OCI-M2 (cell line): ENCODE results near the gene NR5A2.
"Not testable (repeated sequence)": the region's sequence is repeated elsewhere in the genome, so short reads cannot be mapped to it uniquely, and the experiment has no call there.

ENCODE experiments used
- DNase-seq: peaks from one replicate; lab custom pipeline; 2025; ENCODE audit not compliant: unreplicated experiment; lab: John Stamatoyannopoulos, UW

NR5A2 gene

GRCh38 chr1:200157715-200158114 lies 130.2 kb downstream of the NR5A2 start:
- DNase-seq, result no peak

- no peak for DNase-seq
Observed at GRCh38 chr1:200161801-200162200, 134.3 kb downstream of the NR5A2 start.

- DNase-seq, result no peak
Observed at GRCh38 chr1:200162258-200162657, 134.7 kb downstream of the NR5A2 start.

DNA sequence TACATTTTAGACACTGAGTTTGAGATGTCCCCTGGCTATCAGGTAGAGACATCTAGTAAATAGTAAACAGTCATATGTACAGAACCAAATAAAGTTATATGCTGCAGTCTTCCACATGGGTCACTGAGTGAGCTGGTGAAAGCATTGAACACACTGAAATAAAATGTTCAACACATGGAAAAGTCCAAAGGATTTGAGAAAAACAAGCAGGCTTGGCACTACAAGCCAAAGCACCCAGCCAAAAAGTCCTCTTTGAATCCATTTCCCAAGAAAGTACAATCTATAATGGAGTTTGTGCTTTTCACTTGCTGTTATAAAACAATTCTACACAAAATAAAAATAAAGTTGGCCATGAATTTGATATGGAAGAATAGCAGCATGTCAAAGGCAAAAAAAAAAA lies 135.4 kb downstream of the NR5A2 start:
- no peak for DNase-seq

GRCh38 chr1:200163911-200164310 lies 136.4 kb downstream of the NR5A2 start:
- DNase-seq, result no peak

DNA sequence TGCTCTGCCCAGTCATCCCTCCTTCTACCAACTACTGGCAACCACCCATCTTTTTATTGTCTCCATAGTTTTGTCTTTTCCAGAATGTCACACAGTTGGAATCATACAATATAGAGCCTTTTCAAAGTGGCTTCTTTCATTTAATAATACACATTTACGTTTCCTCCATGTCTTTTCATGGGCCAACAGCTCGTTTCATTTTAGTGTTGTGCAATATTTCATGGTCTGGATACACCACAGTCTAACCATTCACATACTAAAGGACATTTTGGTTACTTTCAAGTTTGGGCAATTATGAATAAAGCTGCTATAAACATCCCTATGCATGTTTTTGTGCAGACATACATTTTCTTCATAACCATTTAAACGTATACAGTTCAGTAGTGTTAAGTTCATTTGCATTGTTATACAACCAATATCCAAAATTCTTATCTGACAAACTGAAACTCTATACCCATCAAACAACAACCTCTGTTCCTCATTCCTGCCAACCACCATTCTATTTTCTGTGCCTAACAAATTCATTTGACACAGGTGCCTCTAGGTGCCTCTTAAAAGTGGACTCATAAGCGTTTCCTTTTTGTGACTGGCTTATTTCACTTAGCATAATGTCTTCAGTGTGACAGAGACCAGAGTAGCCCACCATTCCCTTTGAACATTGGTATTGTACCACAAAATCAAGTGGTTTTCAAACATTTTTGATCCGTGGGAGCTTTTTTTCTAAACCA lies 138.1 kb downstream of the NR5A2 start:
- DNase-seq, result no peak

DNA sequence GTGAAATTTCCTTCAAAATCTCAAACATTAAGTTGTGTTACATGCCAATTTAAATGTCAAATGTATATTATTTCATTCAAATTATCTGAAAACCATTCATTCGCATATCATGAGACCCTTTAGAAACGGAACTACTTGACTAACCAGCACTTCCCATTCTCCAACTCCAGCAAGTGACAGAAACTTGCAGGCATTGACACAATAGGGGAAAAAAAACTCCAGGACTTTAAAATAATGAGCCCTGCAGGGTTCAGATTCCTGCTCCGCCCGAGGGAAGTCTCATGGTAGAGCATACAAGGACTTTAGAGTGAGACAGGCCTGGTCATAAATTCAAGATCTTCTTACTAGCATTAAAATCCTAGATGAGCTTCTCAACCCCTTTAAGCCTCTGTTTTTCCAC lies 138.9 kb downstream of the NR5A2 start:
- DNase-seq, result no peak

- no peak for DNase-seq
Observed at GRCh38 chr1:200168926-200169325, 141.4 kb downstream of the NR5A2 start.

DNA sequence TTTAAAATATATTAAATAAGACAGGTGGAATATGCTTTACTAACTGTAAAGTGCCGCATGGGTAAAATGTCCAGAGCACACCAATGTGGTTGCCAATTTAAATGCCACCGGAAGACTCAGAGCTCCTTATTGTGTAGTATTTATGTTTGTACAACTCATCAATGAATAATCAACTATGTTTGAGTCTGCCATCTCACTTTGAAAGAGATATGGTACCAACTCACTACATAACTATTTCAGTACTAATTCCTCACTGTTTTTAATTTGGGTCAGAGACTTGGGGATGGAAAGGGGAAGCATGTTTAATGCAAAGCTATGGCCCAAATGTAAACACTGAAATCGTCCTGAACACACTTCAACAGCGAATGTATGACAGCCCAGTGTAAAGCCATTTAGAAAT lies 144.8 kb downstream of the NR5A2 start:
- DNase-seq, result no peak

DNA sequence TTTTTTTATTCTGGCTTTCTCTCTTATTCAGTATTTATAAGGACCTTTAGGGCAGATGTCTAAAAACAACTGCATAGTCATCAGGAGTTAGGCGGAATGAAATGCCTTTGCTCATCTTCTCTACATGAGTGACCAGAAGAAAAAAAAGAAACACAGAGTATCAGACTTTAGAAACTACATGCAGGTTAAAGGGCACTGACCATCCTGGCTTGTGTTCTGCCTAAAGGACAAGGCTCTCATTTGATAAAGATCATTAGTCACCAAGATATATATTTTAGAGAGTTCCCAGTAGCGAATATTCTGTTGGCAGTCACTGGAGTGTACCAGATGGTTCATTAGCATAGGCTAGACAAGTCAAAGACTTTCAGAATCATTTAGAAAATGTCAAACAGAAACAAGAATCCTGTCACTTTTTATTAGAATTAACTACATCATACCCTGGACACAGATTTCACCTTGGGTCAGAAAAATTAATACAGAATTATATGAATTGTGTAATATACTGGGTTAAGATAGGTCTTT lies 145.6 kb downstream of the NR5A2 start:
- no peak for DNase-seq

DNA sequence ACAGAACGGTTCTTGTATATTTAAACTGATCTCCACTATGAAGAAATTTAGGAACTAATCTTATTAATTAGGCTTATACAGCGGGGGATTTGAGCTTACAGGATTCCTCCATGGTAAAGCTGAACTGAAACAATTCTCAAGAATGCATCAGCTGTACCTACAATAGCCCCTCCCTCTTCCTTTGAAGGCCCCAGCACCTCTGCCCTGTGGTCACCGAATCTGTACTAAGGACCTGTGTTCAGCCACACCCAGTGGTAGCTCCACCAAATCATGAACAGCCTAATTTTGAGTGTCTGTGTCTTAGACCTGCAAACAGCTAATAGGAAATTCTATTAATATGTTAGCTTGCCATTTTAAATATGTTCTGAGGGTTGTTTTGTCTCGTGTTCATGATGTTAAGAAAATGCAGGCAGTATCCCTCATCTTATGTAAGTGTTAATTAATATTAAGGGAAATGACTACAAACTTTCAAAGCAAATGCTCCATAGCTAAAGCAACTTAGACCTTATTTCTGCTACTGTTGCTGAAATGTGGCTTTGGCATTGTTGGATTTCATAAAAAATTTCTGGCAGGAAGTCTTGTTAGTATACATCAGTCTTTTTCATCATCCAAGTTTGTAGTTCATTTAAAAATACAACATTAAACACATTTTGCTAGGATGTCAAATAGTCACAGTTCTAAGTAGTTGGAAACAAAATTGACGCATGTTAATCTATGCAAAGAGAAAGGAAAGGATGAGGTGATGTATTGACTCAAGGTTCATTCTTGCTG lies 147.2 kb downstream of the NR5A2 start:
- no peak for DNase-seq

DNA sequence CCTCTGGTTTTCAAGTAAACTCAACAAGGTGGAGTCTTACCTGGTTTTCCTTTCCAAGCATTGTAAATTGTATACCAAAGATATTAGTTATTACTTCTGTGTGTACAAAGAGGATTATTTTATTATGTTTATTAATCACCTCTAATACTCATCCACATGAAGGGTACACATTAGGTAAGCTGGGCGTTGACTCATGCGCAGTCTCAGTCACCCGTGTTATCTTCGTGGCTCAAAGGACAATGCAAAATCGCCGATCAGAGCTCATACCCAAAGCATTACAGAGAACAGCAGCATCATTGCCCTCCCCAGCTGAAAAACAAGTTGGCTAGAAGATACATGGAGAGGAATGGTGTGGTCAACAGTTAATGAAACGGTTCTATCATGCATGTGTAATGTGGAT lies 148.7 kb downstream of the NR5A2 start:
- no peak for DNase-seq

- no peak for DNase-seq
Observed at GRCh38 chr1:200176798-200177197, 149.3 kb downstream of the NR5A2 start.

DNA sequence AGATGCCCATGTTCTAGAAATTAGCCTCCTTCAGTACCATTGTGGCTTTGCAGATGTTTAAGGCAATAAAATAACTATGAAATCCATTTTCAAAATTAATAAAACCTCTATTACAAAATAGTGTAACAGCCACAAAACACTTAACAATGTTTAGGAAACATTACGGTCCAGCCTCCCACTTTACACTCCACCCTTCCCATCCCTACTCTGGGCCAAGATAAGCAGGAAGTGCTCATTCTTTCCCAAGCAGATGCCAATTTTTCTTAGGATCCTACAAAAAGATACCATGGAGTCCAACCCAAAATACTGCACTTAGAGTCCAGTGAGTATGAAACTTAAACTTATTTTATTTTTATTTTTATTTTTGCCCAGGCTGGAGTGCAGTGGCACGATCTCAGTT lies 150.8 kb downstream of the NR5A2 start:
- DNase-seq, result no peak

- no peak for DNase-seq
Observed at GRCh38 chr1:200179126-200179780, 151.7 kb downstream of the NR5A2 start.

GRCh38 chr1:200179781-200180160 lies 152.3 kb downstream of the NR5A2 start:
- no peak for DNase-seq

DNA sequence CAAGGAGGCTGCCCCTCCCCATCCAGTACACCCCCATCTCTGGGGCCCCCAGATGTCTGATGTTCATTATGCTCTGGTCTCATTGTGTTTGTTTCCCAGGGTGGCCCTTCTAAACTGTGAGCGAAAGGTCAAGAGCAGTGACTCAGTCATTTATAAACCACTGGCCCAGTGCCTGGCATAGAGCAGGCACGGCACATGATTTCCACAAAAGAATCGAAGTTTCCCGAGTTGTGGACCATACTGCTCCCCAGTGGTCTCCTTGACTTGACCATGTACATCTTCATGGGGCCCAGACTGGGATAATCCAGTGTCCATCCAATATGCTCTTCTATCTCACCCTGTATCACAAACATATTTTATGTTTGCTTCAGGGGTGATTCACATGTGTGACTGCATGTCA lies 153.3 kb downstream of the NR5A2 start:
- DNase-seq, result no peak

- no peak for DNase-seq
Observed at GRCh38 chr1:200181861-200182260, 154.4 kb downstream of the NR5A2 start.

DNA sequence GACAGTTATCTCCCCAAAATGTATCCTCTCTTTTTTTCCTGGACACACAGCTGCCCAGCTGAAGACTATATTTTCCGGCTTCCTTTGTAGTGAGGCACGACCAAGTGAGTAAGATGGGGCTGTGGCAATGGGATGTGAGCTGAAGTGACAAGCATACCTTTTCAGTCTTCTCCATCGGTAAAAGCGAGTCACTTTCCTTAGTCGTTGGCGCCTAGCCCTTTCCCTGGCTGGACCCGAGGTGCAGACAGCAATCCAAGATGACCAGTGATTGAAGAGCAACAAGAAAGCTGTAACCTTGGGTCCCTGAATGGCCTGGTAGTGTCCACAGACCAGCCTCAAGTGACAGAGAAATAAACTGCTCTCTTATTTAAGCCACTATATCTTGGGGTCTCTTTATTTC lies 155.2 kb downstream of the NR5A2 start:
- no peak for DNase-seq

- DNase-seq, result no peak
Observed at GRCh38 chr1:200183637-200184036, 156.1 kb downstream of the NR5A2 start.

GRCh38 chr1:200184196-200184595 lies 156.7 kb downstream of the NR5A2 start:
- no peak for DNase-seq

GRCh38 chr1:200185191-200185590 lies 157.7 kb downstream of the NR5A2 start:
- DNase-seq, result not testable (repeated sequence)
